GM19023 (cell line): ENCODE measurements around the gene FUS.

Source experiments
- ATAC-seq: cut with Tn5 transposase; IDR thresholded peaks from one replicate; pipeline ENCODE4 v1.9.1; 2021; ENCODE audit warnings: mild to moderate bottlenecking, moderate library complexity; ENCODE audit not compliant: unreplicated experiment

The FUS gene

GRCh38 chr16:31200821-31201568, 21.1 kb downstream of the FUS start:
- no peak for ATAC-seq

- ATAC-seq: peak; percentile 56
These were observed 21.9 kb downstream of the FUS start for GRCh38 chr16:31201582-31202413.

GRCh38 chr16:31202414-31203375, 22.8 kb downstream of the FUS start, which contains the start of gene PYCARD:
Gene PYCARD, minus strand, starts transcription at chr16:31202760. Its CDS starts 70 bp downstream, at chr16:31202690.
- peak; percentile 35 for ATAC-seq

- ATAC-seq: no peak
These were observed 25.1 kb downstream of the FUS start for GRCh38 chr16:31204871-31205666.

- no peak for ATAC-seq
These were observed 26.8 kb downstream of the FUS start for GRCh38 chr16:31206776-31207175.

GRCh38 chr16:31213342-31213741, 33.4 kb downstream of the FUS start:
- no peak for ATAC-seq

GRCh38 chr16:31213877-31214707, 34.2 kb downstream of the FUS start, which contains the start of gene TRIM72:
Gene TRIM72, plus strand, starts transcription at chr16:31214119. Its CDS starts 620 bp downstream, at chr16:31214739.
- ATAC-seq: no peak

- ATAC-seq: no peak
These were observed 34.9 kb downstream of the FUS start for GRCh38 chr16:31214708-31215286.

- ATAC-seq: no peak
These were observed 35.6 kb downstream of the FUS start for GRCh38 chr16:31215287-31216162.

- ATAC-seq: no peak
These were observed 36.6 kb downstream of the FUS start, which contains the start of gene PYDC1 for GRCh38 chr16:31216422-31217135. Gene PYDC1, minus strand, starts transcription at chr16:31217135. Its CDS starts 107 bp downstream, at chr16:31217028.

- ATAC-seq: no peak
These were observed 37.2 kb downstream of the FUS start for GRCh38 chr16:31217136-31217530.

- no peak for ATAC-seq
These were observed 39.3 kb downstream of the FUS start for GRCh38 chr16:31219154-31219741.

- ATAC-seq: no peak
These were observed 41.6 kb downstream of the FUS start for GRCh38 chr16:31221357-31222160.

GRCh38 chr16:31223044-31223443, 43.1 kb downstream of the FUS start:
- ATAC-seq: no peak

- ATAC-seq: no peak
These were observed 44.4 kb downstream of the FUS start for GRCh38 chr16:31224092-31224955.
